ENCODE measurements around the gene RILPL2.

Gene RILPL2

DNA sequence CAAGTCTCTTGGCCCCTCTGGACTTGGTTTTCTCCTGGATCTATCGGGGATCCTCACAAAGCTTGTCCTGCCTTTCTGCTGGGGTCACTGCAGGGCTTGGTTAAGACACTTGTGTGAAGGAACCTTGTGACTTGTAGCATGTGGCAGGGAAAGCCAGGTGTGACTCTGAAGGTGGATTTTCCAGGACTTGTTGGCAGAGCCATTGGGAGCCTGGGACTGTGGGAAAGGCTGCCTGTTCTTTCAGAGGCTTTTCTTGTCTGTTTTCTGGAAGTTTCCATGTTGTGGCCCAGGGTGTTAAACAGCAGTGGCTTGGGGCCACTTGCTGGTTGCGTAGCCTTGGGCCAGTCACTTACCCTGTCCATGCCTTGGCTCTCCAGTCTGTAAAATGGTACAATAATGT is 39.9 kb downstream of the RILPL2 start:
- DNase-seq (ENCODE audit: low spot score) = no peak
- TF ChIP-seq, protein P1, sequence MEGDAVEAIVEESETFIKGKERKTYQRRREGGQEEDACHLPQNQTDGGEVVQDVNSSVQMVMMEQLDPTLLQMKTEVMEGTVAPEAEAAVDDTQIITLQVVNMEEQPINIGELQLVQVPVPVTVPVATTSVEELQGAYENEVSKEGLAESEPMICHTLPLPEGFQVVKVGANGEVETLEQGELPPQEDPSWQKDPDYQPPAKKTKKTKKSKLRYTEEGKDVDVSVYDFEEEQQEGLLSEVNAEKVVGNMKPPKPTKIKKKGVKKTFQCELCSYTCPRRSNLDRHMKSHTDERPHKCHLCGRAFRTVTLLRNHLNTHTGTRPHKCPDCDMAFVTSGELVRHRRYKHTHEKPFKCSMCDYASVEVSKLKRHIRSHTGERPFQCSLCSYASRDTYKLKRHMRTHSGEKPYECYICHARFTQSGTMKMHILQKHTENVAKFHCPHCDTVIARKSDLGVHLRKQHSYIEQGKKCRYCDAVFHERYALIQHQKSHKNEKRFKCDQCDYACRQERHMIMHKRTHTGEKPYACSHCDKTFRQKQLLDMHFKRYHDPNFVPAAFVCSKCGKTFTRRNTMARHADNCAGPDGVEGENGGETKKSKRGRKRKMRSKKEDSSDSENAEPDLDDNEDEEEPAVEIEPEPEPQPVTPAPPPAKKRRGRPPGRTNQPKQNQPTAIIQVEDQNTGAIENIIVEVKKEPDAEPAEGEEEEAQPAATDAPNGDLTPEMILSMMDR (IDR thresholded peaks at IDR 0.05; ENCODE audit: borderline replicate concordance, control extremely low read depth, extremely low read depth, insufficient read depth, missing control alignments) = no peak
- in situ Hi-C loops (cut with MboI; ENCODE audit: low sequenced_read_pairs, unreplicated experiment) = no loop called here

- in situ Hi-C loops (cut with MboI; ENCODE audit: low sequenced_read_pairs, unreplicated experiment) = no loop called here
- DNase-seq (ENCODE audit: low spot score) = no peak
- TF ChIP-seq, protein P1 (IDR thresholded peaks at IDR 0.05; ENCODE audit: borderline replicate concordance, control extremely low read depth, extremely low read depth, insufficient read depth, missing control alignments) = no peak
These were observed 41.2 kb downstream of the RILPL2 start for GRCh38 chr12:123395236-123395635.

- TF ChIP-seq, protein P1 (IDR thresholded peaks at IDR 0.05; ENCODE audit: borderline replicate concordance, control extremely low read depth, extremely low read depth, insufficient read depth, missing control alignments) = no peak
- in situ Hi-C loops (cut with MboI; ENCODE audit: low sequenced_read_pairs, unreplicated experiment) = no loop called here
- no peak for DNase-seq (ENCODE audit: low spot score)
These were observed 42.7 kb downstream of the RILPL2 start for GRCh38 chr12:123393747-123394146.

DNA sequence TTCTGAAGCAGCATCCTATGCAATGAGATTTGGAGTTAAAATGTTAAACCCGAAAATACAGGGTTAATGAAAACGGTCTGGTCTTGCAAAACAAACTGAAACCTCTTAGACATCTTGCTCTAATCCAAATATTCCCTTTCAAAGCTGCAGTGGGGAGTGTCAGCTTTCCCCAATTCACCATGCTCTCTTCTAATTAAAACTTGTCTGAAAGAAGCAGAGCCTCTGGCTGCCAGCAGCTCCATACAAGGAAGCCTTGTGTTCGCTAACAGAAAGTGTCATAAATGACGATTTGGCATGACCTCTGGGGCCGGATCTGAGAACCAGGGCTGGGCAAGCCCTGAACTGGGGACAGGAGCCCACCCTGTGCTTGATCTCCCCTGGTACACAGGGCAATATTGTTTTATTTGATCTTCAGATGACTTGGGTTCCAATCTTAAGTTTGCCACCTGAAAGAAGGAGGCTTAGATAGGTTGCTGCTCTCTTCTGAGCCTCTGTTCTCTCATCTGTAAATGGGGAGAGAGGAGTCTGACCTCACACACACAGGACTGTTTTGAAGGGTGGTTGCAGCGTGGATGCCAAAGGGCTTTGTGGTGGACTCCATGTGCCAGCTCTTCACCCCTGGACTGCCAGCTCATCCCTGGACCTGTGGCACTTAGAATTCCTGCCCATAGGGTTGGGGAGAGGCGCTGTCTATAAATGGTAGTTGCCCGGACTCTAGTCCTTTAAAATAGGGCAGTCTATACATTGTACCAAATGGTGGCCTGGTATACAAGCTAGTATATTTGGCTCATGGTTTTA is 44.7 kb downstream of the RILPL2 start:
- TF ChIP-seq, protein P1 (IDR thresholded peaks at IDR 0.05; ENCODE audit: borderline replicate concordance, control extremely low read depth, extremely low read depth, insufficient read depth, missing control alignments) = no peak
- DNase-seq (ENCODE audit: low spot score) = no peak
- in situ Hi-C loops (cut with MboI; ENCODE audit: low sequenced_read_pairs, unreplicated experiment) = no loop called here

DNA sequence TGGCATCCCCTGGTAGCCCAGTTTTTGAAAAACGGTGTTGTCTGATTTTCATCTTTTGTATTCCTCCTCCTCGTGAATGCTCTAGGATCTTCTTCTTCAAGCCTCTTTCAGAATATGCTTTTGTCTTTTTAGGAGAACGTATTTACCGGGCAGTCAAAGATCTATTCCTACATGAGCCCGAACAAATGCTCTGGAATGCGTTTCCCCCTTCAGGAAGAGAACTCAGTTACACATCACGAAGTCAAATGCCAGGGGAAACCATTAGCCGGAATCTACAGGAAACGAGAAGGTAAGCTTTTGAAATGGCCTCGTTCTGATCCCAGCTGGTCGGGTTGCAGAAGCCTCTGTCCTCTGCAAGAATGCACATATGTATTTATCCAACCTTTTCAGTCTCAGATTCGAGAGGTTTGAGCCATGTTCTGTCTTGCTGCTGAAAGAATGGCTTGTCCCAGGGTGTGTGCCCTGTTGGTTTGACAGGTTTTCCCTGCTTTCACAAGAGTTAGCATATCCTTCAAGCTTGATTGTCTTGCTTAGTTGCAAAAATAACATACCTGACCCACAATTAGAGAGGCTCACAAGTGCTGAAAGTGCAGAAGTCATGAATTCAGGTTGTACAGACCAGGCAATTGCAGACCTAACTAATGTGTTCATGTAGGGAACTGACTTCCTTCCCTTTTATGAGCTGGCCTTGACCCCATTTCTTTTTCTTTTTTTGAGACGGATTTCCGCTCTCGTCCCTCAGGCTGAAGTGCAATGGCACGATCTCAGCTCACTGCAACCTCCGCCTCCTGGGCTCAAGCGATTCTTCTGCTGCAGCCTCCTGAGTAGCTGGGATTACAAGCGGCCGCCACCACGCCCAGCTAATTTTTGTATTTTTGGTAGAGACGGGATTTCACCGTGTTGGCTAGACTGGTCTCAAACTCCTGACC is 45.7 kb downstream of the RILPL2 start:
- TF ChIP-seq, protein P1 (IDR thresholded peaks at IDR 0.05; ENCODE audit: borderline replicate concordance, control extremely low read depth, extremely low read depth, insufficient read depth, missing control alignments) = no peak
- in situ Hi-C loops (cut with MboI; ENCODE audit: low sequenced_read_pairs, unreplicated experiment) = no loop called here
- no peak for DNase-seq (ENCODE audit: low spot score)

GRCh38 chr12:123389560-123390351 is 46.7 kb downstream of the RILPL2 start:
- DNase-seq (ENCODE audit: low spot score) = peak; percentile 82
- TF ChIP-seq, protein P1 (IDR thresholded peaks at IDR 0.05; ENCODE audit: borderline replicate concordance, control extremely low read depth, extremely low read depth, insufficient read depth, missing control alignments) = no peak
- in situ Hi-C loops (cut with MboI; ENCODE audit: low sequenced_read_pairs, unreplicated experiment) = no loop called here

Measured in GM13976 (cell line).